HL-60 (cell line): Measurements from ENCODE around the gene CTDNEP1.

ENCODE experiments used
- GABPA ChIP-seq: IDR thresholded peaks from 2 replicates; pipeline ENCODE4 v1.6.1; 2012; ENCODE audit warnings: low read depth
- POLR2AphosphoS5 ChIP-seq: IDR thresholded peaks from 2 replicates; pipeline ENCODE4 v1.6.1; 2012; ENCODE audit warnings: low read depth
- TF ChIP-seq, protein P1 (sequence below): IDR thresholded peaks from one replicate; pipeline ENCODE4 v1.5.1; 2011; ENCODE audit warnings: low read length, control low read depth, inconsistent platforms; ENCODE audit not compliant: insufficient read depth
- TF ChIP-seq, protein P2 (sequence below): IDR thresholded peaks from 2 replicates; pipeline ENCODE4 v1.6.1; 2012; ENCODE audit warnings: low read depth; ENCODE audit not compliant: insufficient replicate concordance

DNA sequence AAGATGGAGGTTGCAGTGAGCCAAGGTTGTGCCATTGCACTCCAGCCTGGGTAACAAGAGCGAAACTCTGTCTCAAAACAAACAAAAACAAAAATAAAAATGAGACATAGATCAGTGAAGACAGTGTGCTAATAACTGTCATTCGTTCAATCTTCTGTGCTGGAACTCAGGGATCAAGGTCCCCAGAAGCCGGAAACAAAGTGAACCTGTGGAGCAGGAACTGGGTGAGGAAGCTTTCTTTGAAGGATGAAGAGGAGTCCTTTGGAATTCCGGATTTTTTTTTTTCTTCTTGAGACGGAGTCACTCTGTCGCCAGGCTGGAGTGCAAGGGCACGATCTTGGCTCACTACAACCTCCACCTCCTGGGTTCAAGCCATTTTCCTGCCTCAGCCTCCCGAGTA lies 27.9 kb upstream of the CTDNEP1 start:
- TF ChIP-seq, protein P1, sequence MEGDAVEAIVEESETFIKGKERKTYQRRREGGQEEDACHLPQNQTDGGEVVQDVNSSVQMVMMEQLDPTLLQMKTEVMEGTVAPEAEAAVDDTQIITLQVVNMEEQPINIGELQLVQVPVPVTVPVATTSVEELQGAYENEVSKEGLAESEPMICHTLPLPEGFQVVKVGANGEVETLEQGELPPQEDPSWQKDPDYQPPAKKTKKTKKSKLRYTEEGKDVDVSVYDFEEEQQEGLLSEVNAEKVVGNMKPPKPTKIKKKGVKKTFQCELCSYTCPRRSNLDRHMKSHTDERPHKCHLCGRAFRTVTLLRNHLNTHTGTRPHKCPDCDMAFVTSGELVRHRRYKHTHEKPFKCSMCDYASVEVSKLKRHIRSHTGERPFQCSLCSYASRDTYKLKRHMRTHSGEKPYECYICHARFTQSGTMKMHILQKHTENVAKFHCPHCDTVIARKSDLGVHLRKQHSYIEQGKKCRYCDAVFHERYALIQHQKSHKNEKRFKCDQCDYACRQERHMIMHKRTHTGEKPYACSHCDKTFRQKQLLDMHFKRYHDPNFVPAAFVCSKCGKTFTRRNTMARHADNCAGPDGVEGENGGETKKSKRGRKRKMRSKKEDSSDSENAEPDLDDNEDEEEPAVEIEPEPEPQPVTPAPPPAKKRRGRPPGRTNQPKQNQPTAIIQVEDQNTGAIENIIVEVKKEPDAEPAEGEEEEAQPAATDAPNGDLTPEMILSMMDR = no peak
- no peak for TF ChIP-seq POLR2AphosphoS5
- TF ChIP-seq GABPA = no peak
- TF ChIP-seq, protein P2, sequence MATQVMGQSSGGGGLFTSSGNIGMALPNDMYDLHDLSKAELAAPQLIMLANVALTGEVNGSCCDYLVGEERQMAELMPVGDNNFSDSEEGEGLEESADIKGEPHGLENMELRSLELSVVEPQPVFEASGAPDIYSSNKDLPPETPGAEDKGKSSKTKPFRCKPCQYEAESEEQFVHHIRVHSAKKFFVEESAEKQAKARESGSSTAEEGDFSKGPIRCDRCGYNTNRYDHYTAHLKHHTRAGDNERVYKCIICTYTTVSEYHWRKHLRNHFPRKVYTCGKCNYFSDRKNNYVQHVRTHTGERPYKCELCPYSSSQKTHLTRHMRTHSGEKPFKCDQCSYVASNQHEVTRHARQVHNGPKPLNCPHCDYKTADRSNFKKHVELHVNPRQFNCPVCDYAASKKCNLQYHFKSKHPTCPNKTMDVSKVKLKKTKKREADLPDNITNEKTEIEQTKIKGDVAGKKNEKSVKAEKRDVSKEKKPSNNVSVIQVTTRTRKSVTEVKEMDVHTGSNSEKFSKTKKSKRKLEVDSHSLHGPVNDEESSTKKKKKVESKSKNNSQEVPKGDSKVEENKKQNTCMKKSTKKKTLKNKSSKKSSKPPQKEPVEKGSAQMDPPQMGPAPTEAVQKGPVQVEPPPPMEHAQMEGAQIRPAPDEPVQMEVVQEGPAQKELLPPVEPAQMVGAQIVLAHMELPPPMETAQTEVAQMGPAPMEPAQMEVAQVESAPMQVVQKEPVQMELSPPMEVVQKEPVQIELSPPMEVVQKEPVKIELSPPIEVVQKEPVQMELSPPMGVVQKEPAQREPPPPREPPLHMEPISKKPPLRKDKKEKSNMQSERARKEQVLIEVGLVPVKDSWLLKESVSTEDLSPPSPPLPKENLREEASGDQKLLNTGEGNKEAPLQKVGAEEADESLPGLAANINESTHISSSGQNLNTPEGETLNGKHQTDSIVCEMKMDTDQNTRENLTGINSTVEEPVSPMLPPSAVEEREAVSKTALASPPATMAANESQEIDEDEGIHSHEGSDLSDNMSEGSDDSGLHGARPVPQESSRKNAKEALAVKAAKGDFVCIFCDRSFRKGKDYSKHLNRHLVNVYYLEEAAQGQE = no peak
